Suppressor macrophage treated with lipopolysaccharide for 1 hour (primary cell): ENCODE results near the gene UVSSA.
"Not testable (repeated sequence)": the region's sequence is repeated elsewhere in the genome, so short reads cannot be mapped to it uniquely, and the experiment has no call there.

Source experiments
- DNase-seq, 3 donors: peaks; one replicate each; pipeline ENCODE4 v3.0.0-alpha.2; 2020 to 2022

Gene UVSSA

DNA sequence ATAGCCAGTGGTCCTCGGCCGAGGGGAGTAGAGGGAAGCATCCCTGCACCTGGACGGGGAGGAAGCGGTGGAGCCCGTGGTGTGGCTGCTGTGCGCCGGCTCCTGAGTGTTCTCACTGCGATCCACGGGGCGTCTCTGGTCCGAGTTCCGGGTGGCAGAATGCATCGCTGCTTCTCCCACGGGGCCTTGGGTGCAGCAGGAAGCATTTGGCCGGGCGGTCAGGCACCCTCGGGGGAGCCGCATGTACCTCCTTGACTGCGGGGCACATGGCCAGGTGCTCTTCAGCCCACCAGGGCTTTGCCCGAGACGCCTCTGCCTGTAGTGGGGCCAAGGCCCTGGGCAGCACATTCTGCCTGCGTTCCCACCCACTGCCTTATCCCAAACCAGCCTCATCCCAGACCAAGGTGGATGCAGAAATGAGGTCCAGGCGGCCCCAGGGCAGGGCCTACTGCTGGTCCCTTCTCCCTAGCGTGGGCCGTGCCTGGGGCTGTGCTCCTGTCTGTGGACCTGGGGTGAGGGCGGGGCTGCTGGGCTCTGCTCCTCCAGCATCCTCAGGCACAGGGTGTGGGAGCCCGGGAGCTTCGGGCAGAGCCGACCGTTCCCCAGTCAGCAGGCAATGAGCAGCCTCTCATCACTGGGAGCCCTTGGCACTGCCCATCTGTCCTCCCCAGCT lies 31.7 kb downstream of the UVSSA start:
- DNase-seq = no peak

DNA sequence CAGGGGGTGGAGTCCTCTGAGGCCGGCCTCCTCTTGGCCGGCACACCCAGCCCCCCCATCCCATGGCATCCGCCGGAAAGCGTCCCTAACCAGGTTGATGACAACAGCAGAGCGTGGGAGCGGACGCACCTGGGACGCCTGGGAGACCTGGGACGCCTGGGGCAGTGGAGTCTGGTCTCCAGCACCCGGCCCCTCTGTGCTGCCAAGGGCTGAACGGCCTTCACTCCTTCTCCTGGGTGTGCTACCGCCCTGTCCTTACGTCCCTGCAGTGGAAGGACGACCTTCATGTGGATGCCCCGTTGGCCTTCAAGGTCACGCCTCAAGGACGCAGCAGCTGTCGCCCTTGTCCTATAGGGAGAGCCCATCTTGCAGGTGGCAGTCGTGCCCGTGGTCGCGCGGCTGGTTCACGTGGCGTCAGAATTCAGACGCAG lies 32.4 kb downstream of the UVSSA start:
- DNase-seq = no peak

DNA sequence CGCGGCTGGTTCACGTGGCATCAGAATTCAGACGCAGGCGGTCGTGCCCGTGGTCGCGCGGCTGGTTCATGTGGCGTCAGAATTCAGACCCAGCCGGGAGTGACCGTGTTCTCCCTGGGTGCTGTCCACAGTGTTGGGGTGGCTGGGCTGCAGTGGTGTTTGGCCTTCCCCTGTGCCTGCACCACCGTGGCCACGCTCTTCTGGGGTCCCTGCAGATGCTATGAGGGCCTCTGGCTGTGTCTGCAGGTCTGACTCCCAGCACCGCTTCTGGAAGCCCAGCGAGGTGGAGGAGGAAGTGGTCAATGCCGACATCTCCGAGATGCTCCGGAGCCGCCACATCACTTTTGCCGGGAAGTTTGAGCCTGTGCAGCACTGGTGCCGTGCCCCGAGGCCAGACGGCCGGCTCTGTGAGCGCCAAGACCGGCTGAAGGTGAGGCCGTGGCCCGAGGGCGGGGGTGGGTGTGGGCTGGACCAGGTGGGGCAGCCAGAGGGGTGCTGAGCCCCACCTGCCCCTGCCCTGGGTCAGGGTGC lies 32.9 kb downstream of the UVSSA start:
- no peak for DNase-seq

DNA sequence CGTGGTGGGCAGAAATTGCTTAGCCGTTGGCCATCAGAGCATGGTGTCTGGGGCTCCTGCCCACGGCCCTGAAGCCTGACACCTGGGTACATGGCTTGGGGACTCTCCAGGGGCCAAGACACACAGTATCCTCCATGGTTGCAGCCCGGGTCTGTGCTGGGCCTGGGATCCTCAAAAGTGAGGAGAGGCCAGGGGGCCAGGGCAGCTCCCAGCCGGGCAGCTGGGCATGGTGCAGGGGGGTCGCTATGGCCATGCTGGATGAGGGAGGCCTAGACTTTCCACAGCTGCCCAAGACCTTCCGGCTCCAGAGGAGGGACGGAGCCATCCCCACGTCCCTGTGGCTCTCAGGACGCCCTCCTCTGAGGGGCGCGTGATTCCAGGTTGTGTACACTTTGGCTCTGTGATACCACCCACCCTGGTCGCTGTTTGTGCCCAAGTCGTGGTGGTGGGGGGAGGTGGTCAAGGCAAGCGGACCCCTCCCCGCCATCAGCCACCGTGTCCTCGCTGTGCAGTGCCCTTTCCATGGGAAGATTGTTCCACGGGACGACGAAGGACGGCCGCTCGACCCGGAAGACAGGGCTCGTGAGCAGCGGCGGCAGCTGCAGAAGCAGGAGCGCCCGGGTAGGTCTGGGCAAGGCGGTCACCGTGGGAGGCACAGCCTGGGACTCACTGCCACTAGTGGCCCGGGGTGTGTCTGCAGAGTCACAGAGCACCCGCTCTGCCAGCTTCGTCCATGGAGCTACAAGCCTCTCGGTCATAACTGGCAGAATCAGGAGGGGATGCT lies 33.6 kb downstream of the UVSSA start:
- DNase-seq = no peak

DNA sequence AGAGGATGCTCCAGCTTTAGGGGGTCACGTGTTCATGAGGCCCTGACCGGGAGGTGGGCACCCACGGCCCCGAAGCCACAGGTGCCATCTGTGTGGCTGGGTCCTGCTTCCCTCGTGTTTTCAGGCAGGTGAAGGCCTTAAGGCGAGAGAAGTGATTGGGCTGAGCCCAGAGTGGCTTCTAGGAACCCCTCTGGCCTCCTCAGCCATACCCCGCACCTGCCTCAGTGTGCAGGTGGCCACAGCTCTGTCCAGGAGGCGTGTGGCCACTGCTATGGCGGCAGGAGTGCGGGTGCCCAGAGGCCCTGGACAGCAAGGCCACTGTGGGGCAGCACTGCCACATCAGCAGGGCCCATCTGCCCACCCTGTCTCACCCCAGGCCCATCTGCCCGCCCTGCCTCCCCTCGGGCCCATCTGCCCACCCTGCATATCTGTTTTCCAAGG lies 34.2 kb downstream of the UVSSA start:
- no peak for DNase-seq

DNA sequence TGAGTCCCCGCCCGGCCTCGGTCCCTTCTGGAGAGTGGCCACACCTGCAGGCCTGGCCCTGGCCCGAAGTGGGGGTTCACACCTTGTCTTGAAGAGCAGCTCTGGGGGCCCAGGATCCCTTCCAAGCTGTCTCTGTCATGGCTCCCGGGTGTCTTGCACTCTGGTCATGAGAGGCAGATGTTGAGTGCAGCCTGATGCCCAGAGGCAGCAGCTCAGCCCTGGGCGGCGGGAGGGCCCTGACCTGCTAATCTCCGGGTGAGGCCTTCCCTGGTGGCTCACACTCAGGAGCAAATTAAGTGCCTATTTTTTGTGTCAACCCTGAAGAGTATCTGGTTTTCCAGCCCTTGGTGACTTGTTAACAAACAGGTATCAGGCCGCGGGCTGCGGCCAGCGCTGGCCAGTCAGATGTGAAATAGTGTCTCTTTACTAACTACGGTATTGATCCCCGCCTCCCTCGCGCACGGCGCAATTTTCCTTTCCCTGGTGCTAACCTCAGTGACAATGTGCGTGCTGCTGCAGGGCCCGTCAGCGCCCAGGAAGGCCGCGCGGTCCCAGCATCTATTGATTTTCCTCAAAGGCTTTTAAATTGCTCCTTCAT lies 35.0 kb downstream of the UVSSA start:
- no peak for DNase-seq

DNA sequence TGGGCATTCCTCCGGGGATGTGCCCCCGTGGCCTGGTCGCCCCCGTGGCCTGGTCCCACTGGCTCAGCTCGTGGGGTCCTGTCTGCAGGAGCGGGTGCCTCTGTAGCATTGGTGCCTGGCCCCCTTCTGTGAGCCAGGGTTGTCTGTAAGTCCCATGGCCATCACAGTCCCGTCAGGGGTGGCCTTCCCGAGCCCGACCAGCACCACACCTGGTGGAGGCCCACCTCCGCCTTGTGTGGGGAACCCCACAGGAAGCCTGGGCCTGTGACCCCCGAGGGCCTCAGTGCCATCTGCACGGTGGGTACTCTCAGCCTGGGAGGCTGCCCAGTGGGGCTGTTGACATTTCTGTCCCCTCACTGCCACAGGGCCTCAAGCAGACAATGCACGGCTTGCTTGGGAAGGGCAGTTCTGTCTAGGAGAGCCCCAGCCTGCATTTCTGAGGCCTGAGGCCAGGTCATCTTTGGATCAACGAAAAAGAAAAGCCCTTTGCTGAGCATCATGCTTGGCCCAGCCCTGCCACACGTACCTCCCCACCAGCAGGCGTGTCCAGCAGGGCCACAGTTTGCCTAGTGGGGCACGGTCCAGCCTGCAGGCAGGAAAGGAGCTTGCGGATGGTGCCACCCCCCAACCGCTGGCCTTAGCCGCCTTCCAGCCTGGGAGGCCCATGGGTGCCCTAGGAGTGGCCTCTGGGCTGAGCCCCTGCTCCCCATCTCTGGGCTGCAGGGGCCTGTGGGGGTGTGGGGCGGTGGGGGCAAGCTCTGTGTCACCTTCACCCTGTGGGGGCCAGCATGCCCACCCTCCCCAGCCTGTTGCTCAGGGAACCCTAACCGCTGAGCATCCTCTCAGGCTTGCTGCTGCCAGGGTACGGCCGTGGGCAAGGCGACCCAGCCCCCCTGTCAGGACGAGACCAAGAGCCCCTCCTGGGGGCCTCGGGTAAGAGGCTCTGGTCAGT lies 36.0 kb downstream of the UVSSA start:
- DNase-seq = no peak

DNA sequence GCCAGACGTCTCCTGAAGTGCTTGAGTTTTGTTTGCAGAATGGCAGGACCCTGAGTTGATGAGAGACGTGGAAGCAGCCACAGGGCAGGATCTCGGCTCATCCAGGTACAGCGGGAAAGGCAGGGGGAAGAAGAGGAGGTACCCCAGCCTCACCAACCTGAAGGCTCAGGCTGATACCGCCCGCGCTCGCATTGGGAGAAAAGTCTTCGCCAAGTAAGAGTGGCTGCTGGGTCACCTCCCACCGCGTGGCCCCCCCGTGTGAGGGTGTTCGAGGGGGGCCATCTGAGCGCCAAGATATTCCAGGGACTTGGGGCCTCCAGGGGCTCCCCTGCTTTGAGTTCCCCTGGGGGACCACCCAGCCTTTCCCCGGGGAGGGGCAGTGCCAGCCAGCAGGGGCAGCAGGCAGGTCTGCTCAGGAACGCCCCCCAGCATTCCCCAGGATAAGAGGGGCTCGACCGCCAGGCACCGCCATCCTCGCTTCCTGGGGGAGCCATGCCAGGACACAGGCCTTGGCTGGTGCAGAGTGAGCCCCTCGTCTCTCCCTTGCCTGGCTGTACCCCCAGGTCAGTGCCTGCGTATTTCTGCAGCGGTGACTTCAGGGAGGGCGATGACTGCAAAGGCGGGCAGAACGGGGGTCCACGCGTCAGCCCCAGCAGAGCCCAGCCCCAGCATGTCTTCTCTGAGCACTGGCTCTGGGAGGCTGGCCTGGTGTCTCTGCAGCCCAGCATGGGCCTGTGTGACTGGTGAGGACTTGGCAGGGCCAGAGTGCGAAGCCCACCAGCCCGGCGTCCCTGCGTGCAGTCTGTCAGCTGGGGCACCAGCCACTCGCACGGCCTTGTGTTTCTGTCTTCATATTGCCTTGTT lies 37.0 kb downstream of the UVSSA start:
- no peak for DNase-seq

DNA sequence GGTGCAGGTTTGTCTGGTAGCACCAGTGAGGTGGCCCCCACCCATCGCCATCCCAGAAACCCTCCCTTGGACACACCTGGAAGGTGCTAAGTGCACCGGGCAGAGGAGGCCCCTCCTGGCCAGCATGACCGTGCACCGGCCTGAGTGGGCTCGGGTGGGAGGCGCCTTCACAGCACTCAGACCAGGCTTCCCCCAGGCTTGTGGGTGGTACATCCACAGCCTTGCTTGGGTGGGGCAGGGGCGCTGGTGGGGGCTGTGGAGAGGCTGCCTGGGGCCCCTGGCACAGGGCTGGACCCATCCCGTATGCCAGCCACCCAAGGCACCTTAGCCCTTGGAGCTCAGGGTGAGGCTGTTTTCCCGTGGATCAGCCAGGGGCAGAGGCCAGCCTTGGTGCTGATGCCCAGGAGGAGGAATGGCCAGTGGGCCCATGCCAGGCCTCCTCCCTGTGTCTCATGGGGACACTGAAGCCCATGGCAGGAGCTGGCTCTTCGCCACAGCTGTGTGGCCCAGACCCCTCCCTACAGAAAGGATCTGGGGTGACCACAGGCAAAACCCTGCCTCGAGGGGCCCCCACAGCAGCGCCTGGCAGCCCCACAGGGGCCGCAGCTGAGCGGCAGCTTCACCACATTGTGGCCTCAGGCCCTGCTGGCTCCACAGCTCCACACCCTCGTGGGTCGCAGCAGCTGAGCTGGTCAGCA lies 37.8 kb downstream of the UVSSA start:
- DNase-seq = no peak

DNA sequence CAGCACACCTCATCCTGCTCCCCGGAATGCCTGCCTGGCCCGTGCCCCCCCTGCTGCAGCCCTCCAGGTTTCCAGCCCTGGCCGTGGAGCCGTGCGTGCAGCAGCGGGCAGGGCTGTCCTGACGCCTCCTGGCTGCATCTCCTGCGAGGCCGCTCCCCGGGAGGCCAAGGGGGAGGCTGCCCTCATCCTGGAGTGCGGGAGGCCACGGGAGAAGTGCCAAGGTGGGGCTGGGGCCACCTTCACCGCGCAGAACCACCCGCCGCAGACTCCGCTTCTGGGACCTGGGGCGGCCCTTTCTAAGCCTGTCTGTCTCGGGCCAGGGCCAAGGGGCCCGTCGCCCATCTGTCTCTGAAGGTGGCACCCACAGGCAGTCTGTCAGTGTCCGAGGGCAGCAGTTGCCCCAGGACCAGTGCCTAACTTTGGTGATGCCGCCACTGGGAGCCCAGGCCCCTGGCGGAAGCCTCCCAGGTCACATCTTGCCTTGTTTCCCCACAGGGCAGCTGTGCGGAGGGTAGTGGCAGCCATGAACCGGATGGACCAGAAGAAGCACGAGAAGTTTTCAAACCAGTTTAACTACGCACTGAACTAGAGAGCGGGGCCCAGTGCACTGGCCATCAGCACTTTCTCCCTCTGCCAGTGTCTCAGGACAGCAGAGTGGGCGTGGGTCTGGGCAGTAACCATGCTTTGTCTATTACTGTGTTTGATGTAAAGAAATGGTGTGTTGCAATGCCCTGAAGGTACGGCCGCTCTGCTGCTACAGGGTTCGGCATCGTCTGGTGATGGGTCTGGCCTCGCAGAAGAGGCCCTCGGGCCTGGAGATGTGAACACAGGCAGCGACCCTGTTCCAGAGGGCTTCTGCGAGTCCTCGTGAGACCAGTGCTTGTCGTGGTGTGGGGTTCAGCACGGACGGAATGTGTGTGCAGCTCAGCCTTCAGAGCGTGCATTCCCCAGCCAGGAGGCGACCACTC lies 38.6 kb downstream of the UVSSA start:
- DNase-seq = no peak

DNA sequence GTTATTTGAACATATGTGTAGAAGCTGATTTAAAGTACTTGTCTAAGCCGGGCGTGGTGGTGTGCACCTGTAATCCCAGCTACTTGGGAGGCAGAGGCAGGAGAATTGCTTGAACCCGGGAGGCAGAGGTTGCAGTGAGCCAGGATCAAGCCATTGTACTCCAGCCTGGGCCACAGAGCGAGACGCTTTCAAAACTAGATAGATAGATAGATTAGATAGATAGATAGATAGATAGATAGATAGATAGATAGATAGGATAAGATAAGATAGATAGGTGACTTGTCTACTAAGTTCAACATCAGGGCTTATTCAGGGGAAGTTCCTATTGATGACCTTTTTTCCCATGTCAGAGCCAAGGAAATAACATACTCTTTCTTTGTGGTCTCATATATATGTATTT lies 46.4 kb downstream of the UVSSA start:
- not testable (repeated sequence) for DNase-seq

DNA sequence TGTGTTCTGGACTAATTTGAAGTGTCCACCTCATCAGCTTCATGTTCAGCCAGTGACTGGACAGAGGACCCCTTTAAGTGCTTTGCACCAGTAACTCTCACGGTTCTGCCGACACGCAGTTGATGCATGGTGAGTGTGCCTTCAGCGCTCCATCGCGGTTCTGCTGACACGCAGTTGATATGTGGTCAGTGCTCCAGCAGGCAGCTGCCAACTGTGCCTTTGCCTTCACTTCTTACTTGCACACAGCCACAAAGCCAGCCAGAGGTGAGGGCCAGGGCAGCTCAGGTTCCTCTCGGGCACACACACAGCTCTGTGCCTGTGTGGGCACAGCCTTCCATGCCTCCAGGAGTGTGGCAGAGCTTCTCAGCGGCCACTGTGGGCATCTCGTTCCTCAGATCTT lies 46.9 kb downstream of the UVSSA start:
- DNase-seq = no peak

DNA sequence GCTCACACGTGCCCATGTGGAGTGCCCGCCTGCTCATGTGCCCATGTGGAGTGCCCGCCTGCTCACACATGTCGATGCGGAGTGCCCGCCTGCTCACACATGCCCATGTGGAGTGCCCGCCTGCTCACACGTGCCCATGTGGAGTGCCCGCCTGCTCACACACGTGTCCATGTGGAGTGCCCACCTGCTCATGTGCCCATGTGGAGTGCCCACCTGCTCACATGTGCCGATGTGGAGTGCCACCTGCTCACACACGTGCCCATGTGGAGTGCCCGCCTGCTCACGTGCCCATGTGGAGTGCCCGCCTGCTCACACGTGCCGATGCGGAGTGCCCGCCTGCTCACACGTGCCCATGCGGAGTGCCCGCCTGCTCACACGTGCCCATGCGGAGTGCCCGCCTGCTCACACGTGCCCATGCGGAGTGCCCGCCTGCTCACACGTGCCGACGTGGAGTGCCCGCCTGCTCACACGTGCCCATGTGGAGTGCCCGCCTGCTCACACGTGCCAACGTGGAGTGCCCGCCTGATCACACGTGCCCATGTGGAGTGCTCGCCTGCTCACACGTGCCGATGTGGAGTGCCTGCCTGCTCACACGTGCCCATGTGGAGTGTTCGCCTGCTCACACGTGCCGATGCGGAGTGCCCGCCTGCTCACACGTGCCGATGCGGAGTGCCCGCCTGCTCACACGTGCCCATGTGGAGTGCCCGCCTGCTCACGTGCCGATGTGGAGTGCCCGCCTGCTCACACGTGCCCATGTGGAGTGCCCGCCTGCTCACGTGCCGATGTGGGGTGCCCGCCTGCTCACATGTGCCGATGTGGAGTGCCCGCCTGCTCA lies 47.8 kb downstream of the UVSSA start:
- DNase-seq = not testable (repeated sequence)

DNA sequence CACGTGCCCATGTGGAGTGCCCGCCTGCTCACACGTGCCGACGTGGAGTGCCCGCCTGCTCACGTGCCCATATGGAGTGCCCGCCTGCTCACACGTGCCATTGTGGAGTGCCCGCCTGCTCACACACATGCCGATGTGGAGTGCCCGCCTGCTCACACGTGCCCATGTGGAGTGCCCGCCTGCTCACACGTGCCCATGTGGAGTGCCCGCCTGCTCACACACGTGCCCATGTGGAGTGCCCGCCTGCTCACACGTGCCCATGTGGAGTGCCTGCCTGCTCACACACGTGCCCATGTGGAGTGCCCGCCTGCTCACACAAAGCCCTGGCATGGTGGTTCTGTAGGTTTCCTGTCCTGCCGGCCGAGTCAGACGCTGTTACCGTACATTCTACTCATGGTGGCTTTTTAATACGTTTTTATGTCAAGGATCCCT lies 48.4 kb downstream of the UVSSA start:
- not testable (repeated sequence) for DNase-seq

DNA sequence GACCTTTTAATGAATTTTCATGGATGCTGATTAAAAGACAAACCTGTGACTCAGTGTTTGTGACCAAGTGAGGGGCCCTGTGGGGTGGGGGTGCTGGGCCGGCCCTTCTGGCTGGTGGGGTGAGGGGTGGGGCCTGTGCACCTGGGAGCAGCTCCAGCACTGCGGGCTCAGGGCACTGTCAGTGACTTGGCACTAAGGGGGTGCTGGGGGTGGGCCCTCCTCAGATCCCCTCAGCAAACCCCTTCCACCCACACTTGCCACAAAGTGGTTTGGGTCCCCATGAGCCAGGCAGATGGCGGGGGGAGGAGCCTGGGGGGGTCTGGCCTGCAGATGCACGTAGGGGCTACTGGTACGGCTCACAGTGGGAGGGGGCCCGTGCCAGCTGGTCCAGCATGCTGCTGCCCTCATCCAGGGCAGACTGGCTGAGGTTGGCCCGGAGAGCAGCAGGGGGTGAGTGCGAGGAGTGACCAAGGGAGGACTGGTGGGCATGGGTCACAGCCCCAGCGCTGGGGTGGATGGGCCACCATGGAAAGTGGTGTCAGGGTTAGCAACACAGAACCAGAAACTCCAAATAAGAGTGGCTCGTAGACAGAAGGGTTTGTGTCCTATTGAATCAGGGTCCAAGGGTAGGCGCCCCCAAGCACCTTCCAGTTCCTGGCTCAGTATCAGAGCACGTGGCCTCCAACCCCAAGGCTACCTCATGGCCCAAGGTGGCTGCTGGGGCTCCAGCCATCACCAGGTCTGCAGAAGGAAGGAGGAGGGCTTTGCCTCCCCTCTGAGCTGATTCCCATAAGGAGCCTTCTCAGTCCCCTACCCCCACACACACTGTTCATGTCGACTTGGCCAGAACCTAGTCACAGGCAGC lies 49.2 kb downstream of the UVSSA start:
- DNase-seq = no peak

DNA sequence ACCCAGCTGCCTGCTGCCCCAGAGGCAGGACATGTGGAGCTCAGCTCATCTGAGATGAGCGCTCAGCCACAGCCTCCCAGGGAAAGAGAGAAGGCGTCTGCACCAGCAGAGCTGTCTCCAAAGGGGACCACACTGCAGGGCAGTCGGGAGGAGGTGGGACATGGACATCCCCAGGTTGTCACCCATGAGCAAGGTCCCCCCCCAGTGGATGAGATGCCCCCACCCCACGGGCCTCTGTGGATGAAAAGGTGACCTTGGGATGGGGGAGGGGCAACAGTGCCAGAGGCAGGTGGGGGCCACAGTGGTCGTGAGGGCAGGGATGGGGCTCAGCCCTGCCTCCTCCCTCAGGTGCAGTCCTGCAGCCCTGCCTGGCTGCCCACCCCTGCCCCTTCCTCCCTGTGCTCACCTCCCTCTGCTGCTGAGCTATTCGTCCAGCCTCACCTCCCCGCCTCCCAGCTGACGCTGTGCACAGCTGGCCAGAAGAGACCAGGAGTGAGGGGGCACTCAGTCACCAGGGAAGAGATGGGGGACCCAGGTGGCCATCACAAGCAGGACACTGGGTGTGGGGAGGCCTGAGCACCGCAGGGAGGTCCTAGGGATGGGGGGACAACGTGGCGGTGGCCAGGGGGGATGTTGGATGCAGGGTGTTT lies 49.9 kb downstream of the UVSSA start:
- no peak for DNase-seq
